Measurements from ENCODE around the gene DCDC2C. TPM values are rescaled to one million over a fixed set of nuclear protein-coding genes. Genes with fewer than 3 reads are reported as not detected.

DCDC2C gene
- total and polyA plus RNA-seq, 2 donors (not counting 3 experiments of a cell fraction or from before 2014, with no cell fraction given): not detected

GRCh38 chr2:3789256-3789655, 85.9 kb downstream of the DCDC2C start:
- Histone ChIP-seq H3K9me1 (replicated peaks; ENCODE audit: control insufficient read depth, extremely low read depth, insufficient read depth, low read length) (no peaks in the 10 kb centered on the region), H3K9me3 (replicated peaks; ENCODE audit: control insufficient read depth, insufficient read depth, low read length) (no peaks in the 10 kb centered on the region), H3K36me3 (ENCODE audit: control insufficient read depth in 2 of 2, extremely low read depth in 1 of 2, insufficient read depth in 2 of 2, low read length in 2 of 2) (no peaks in the 10 kb centered on the region), H3K4me3 (replicated peaks in 1 of 3; ENCODE audit: insufficient read depth in 1 of 3, low read depth in 1 of 3, low read length in 3 of 3) (no peak overlapping the region), H2AFZ (ENCODE audit: low read depth, low read length) (no peak overlapping the region), H3K27me3 (ENCODE audit: control insufficient read depth in 2 of 2, insufficient read depth in 2 of 2, low read length in 2 of 2) (no peaks in the 10 kb centered on the region), H3K9ac (replicated peaks; ENCODE audit: extremely low read depth, insufficient read depth, low read length) (no peak overlapping the region), H3K79me2 (ENCODE audit: control insufficient read depth, insufficient read depth, low read length) (no peaks in the 10 kb centered on the region), H4K20me1 (replicated peaks; ENCODE audit: control insufficient read depth, extremely low read depth, insufficient read depth, low read length) (no peaks in the 10 kb centered on the region), H3K4me2 (ENCODE audit: insufficient read depth, low read length) (no peak overlapping the region), H3K27ac (ENCODE audit: insufficient read depth, low read depth, low read length) (no peak overlapping the region), H3K4me1 (ENCODE audit: control insufficient read depth, extremely low read depth, insufficient read depth, low read length) (no peaks in the 10 kb centered on the region)
- TF ChIP-seq JUN (IDR thresholded peaks at IDR 0.05; ENCODE audit: borderline replicate concordance, insufficient read depth, insufficient read length, low read depth): no peak
- intact Hi-C loops (cut with micrococcal nuclease): no loop called here
- dilution Hi-C loops (cut with MboI; ENCODE audit: extremely low pct_ligation_motif_present, low sequenced_read_pairs): no loop called here
- ChIA-PET POLR2A (no interaction called here), CTCF (no interaction called here)
- no TSS peak for BruUV-seq (replicated peaks)
- FAIRE-seq (no peak), DNase-seq (ENCODE audit: low read depth, low spot score) (no peak)

DNA sequence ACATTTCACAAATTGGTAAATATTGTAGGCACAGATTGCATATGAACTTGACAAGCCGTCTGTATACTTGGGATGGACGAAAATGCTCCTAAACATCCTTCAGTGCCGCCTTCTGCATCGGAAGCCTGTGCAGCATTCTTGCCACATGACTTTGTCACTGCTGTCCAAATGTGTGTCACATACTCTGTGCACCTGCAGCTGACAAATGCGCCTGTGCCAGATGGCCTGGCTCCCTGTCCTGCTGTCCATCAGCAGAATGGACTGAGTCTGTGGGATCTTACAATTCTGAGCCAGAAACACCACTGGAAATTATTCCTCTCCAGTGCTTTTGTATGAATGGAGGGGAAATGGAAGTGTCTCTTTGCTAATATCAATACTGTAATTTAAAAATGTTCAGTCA, 89.9 kb downstream of the DCDC2C start:
- Histone ChIP-seq H3K4me2 (ENCODE audit: insufficient read depth, low read length) (no peak overlapping the region), H4K20me1 (replicated peaks; ENCODE audit: control insufficient read depth, extremely low read depth, insufficient read depth, low read length) (no peaks in the 10 kb centered on the region), H2AFZ (ENCODE audit: low read depth, low read length) (no peak overlapping the region), H3K9ac (replicated peaks; ENCODE audit: extremely low read depth, insufficient read depth, low read length) (no peak overlapping the region), H3K36me3 (ENCODE audit: control insufficient read depth in 2 of 2, extremely low read depth in 1 of 2, insufficient read depth in 2 of 2, low read length in 2 of 2) (no peaks in the 10 kb centered on the region), H3K79me2 (ENCODE audit: control insufficient read depth, insufficient read depth, low read length) (no peaks in the 10 kb centered on the region), H3K27me3 (ENCODE audit: control insufficient read depth in 2 of 2, insufficient read depth in 2 of 2, low read length in 2 of 2) (no peaks in the 10 kb centered on the region), H3K27ac (ENCODE audit: insufficient read depth, low read depth, low read length) (no peak overlapping the region), H3K4me3 (replicated peaks in 1 of 3; ENCODE audit: insufficient read depth in 1 of 3, low read depth in 1 of 3, low read length in 3 of 3) (no peak overlapping the region), H3K9me3 (replicated peaks; ENCODE audit: control insufficient read depth, insufficient read depth, low read length) (no peaks in the 10 kb centered on the region), H3K4me1 (ENCODE audit: control insufficient read depth, extremely low read depth, insufficient read depth, low read length) (no peaks in the 10 kb centered on the region), H3K9me1 (replicated peaks; ENCODE audit: control insufficient read depth, extremely low read depth, insufficient read depth, low read length) (no peaks in the 10 kb centered on the region)
- no TSS peak for BruUV-seq (replicated peaks)
- FAIRE-seq (no peak), DNase-seq (ENCODE audit: low read depth, low spot score) (no peak)
- POLR2A ChIA-PET: no interaction called here
- dilution Hi-C loops (cut with MboI; ENCODE audit: extremely low pct_ligation_motif_present, low sequenced_read_pairs) (no loop called here), intact Hi-C loops (cut with micrococcal nuclease) (no loop called here)
- CTCF ChIA-PET: no interaction called here
- no peak for TF ChIP-seq POLR2AphosphoS5 (IDR thresholded peaks at IDR 0.05; ENCODE audit: insufficient read depth, low read depth, low read length)
- no peak for TF ChIP-seq MYC (IDR thresholded peaks at IDR 0.05; ENCODE audit: low read depth, low read length)
- TF ChIP-seq GATA2 (IDR thresholded peaks at IDR 0.05; ENCODE audit: insufficient read depth, insufficient read length, low read depth, low read length): no peak
- TF ChIP-seq, protein P1, sequence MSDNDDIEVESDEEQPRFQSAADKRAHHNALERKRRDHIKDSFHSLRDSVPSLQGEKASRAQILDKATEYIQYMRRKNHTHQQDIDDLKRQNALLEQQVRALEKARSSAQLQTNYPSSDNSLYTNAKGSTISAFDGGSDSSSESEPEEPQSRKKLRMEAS (IDR thresholded peaks at IDR 0.05; ENCODE audit: insufficient read depth, insufficient read length): no peak
- no peak for TF ChIP-seq POLR2A (IDR thresholded peaks at IDR 0.05; ENCODE audit: low read depth, low read length)
- TF ChIP-seq EZH2 (IDR thresholded peaks at IDR 0.05; ENCODE audit: borderline replicate concordance, low read depth, low read length, severe bottlenecking): no peak
- TF ChIP-seq FOS (IDR thresholded peaks at IDR 0.05; ENCODE audit: borderline replicate concordance, insufficient read depth, low read length): no peak
- TF ChIP-seq, protein P2, sequence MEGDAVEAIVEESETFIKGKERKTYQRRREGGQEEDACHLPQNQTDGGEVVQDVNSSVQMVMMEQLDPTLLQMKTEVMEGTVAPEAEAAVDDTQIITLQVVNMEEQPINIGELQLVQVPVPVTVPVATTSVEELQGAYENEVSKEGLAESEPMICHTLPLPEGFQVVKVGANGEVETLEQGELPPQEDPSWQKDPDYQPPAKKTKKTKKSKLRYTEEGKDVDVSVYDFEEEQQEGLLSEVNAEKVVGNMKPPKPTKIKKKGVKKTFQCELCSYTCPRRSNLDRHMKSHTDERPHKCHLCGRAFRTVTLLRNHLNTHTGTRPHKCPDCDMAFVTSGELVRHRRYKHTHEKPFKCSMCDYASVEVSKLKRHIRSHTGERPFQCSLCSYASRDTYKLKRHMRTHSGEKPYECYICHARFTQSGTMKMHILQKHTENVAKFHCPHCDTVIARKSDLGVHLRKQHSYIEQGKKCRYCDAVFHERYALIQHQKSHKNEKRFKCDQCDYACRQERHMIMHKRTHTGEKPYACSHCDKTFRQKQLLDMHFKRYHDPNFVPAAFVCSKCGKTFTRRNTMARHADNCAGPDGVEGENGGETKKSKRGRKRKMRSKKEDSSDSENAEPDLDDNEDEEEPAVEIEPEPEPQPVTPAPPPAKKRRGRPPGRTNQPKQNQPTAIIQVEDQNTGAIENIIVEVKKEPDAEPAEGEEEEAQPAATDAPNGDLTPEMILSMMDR (IDR thresholded peaks at IDR 0.05; ENCODE audit: extremely low read depth in 1 of 2, insufficient read depth in 1 of 2, low read depth in 1 of 2, low read length in 2 of 2): no peak
- no peak for TF ChIP-seq JUN (IDR thresholded peaks at IDR 0.05; ENCODE audit: borderline replicate concordance, insufficient read depth, insufficient read length, low read depth)
